Fibroblast of mammary gland (primary cell): ENCODE data around the gene GRM7.

ENCODE experiments used
- DNase-seq: peaks from one replicate; pipeline ENCODE4 v3.0.0-alpha.2; 2010; ENCODE audit warnings: low read depth
- H3K4me3 ChIP-seq: 2 replicates; pipeline ENCODE4 v1.5.1; 2011; ENCODE audit warnings: low read depth, mild to moderate bottlenecking, low read length, moderate library complexity; ENCODE audit not compliant: control insufficient read depth
- TF ChIP-seq, protein P1 (sequence below): conservative IDR thresholded peaks from 2 replicates; pipeline ENCODE4 v1.5.1; 2011; ENCODE audit warnings: low read depth, low read length, inconsistent platforms; ENCODE audit not compliant: control insufficient read depth, insufficient read depth

GRM7 gene

GRCh38 chr3:7340795-7341194 is 479.9 kb downstream of the GRM7 start:
- no peak for DNase-seq
- TF ChIP-seq, protein P1, sequence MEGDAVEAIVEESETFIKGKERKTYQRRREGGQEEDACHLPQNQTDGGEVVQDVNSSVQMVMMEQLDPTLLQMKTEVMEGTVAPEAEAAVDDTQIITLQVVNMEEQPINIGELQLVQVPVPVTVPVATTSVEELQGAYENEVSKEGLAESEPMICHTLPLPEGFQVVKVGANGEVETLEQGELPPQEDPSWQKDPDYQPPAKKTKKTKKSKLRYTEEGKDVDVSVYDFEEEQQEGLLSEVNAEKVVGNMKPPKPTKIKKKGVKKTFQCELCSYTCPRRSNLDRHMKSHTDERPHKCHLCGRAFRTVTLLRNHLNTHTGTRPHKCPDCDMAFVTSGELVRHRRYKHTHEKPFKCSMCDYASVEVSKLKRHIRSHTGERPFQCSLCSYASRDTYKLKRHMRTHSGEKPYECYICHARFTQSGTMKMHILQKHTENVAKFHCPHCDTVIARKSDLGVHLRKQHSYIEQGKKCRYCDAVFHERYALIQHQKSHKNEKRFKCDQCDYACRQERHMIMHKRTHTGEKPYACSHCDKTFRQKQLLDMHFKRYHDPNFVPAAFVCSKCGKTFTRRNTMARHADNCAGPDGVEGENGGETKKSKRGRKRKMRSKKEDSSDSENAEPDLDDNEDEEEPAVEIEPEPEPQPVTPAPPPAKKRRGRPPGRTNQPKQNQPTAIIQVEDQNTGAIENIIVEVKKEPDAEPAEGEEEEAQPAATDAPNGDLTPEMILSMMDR: no peak
- no peak overlapping the region for H3K4me3 ChIP-seq

DNA sequence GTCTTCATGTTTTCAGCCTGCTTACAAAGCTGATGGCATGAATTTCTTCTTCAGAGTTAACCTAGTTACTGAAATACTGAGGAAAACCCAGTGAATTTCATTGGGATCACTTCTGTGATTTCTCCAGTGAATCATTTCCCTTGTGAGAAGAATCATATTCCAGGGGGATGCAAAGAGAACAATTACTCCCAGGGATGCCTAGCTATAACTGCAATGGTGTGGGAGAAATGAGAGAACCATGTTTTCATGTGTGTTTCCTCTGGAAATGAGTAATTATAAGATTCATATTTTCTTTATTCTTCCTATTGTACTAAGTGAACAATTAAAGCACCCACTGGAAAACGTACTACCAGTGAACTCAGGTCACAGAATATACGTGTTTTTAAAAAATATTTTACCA is 485.4 kb downstream of the GRM7 start:
- TF ChIP-seq, protein P1: no peak
- H3K4me3 ChIP-seq: no peak overlapping the region
- DNase-seq: no peak

DNA sequence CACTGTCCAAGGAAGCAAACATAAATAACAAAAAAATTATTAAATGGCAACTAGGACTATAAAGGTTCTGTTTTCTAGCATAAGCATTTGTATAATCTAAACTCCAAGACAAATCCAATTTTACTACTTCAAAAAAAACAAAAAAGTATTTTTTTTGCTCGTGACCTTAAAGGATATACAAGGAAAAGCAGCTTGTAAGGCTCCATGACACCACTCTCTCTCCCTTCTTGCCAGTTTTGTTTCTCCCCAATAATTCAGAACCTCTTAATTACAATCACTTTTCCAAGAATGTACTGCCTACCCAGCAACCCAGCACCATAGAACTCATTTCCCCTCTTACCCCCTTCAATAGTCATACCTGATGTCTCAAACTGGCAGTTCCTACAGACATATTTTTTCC is 496.2 kb downstream of the GRM7 start:
- TF ChIP-seq, protein P1: no peak
- H3K4me3 ChIP-seq: no peak overlapping the region
- DNase-seq: no peak

DNA sequence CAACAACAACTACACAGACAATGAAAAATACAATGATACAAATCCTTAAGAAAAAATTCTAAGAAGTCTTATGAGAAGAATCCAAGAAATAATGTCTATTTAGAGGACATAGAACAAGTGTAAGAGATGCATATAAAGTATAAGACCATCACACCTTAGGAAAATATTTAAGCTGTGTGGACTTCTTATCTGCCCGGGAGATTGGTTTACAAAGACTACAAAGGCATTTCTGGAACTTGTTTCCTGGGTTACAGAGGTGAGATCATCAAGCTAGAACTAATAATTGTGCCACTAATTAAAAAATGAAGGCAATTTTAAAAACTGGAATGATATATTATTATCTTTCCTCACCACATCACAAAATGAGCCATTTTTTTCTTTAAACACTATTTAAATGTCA is 507.1 kb downstream of the GRM7 start:
- H3K4me3 ChIP-seq: no peak overlapping the region
- TF ChIP-seq, protein P1: no peak
- no peak for DNase-seq

DNA sequence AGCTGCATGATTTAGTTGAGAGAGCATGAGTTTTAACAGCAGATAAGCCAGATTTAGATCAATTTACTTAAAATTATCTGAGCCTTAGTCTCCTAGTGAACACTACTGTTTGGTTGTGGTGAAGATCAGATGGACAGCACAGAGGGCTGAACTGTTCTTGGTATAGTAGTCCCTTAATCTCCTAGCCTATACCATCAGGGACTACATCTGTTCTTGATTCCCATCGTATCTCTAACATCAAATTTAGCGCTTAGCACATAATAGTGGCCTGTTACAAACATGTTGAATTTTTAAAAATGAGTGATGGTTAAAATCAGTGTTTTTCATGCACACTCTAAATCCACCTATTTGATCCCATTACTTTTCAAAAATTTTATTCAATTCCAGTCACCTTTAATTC is 507.7 kb downstream of the GRM7 start:
- TF ChIP-seq, protein P1: no peak
- DNase-seq: no peak
- no peak overlapping the region for H3K4me3 ChIP-seq

GRCh38 chr3:7371693-7372572 is 511.0 kb downstream of the GRM7 start:
- H3K4me3 ChIP-seq: no peak overlapping the region
- TF ChIP-seq, protein P1: no peak
- DNase-seq: no peak
